SK-N-SH treated with all-trans-retinoic acid at 6 μM for 48 hours (cell line): ENCODE data around the gene DCXR.

Source experiments
- ATAC-seq: fragments of 200-7000 bp; cut with Tn5 transposase; 3 replicates; pipeline ENCODE4 v1.9.1; 2020; ENCODE audit warnings: mild to moderate bottlenecking, moderate library complexity
- ARNTL ChIP-seq: fragments of 450-650 bp; formaldehyde crosslinking; IDR thresholded peaks from 2 replicates; pipeline ENCODE4 v1.5.0; 2020; ENCODE audit warnings: low read depth, mild to moderate bottlenecking, moderate library complexity, borderline replicate concordance
- BACH2 ChIP-seq: fragments of 250-450 bp; sonication (Bioruptor Pico); IDR thresholded peaks from 2 replicates; pipeline ENCODE4 v1.9.0; 2021; ENCODE audit warnings: mild to moderate bottlenecking, borderline replicate concordance
- CREB5 ChIP-seq: fragments of 250-450 bp; sonication (Bioruptor Pico); IDR thresholded peaks from 2 replicates; pipeline ENCODE4 v1.5.1; 2020; ENCODE audit warnings: low read depth, mild to moderate bottlenecking, moderate library complexity
- CSRNP3 ChIP-seq: fragments of 250-450 bp; sonication (Bioruptor Pico); IDR thresholded peaks from 2 replicates; pipeline ENCODE4 v1.5.1; 2021; ENCODE audit warnings: mild to moderate bottlenecking, moderate library complexity
- ESRRG ChIP-seq: fragments of 250-450 bp; sonication (Bioruptor Pico); IDR thresholded peaks from 2 replicates; pipeline ENCODE4 v1.6.1; 2021; ENCODE audit warnings: mild to moderate bottlenecking
- GLIS3 ChIP-seq: fragments of 250-450 bp; sonication (Bioruptor Pico); IDR thresholded peaks from 2 replicates; pipeline ENCODE4 v1.5.0; 2020; ENCODE audit warnings: mild to moderate bottlenecking, moderate library complexity
- ISL1 ChIP-seq: fragments of 250-450 bp; sonication (Bioruptor Pico); IDR thresholded peaks from 2 replicates; pipeline ENCODE4 v2.1.2; 2022; ENCODE audit warnings: mild to moderate bottlenecking, moderate library complexity
- OSR1 ChIP-seq: fragments of 250-450 bp; sonication (Bioruptor Pico); IDR thresholded peaks from 2 replicates; pipeline ENCODE4 v1.8.0; 2022; ENCODE audit warnings: moderate library complexity, mild to moderate bottlenecking, inconsistent platforms
- PATZ1 ChIP-seq: fragments of 250-450 bp; sonication (Bioruptor Pico); IDR thresholded peaks from 2 replicates; pipeline ENCODE4 v1.8.0; 2020; ENCODE audit warnings: mild to moderate bottlenecking, moderate library complexity, borderline replicate concordance
- POU6F1 ChIP-seq: fragments of 250-450 bp; sonication (Bioruptor Pico); IDR thresholded peaks from 2 replicates; pipeline ENCODE4 v1.8.0; 2021; ENCODE audit warnings: low read depth, mild to moderate bottlenecking, moderate library complexity, borderline replicate concordance
- PPARA ChIP-seq: fragments of 250-450 bp; sonication (Bioruptor Pico); IDR thresholded peaks from 2 replicates; pipeline ENCODE4 v1.5.0; 2020; ENCODE audit warnings: mild to moderate bottlenecking, borderline replicate concordance
- RARB ChIP-seq: fragments of 250-450 bp; sonication (Bioruptor Pico); IDR thresholded peaks from 2 replicates; pipeline ENCODE4 v1.8.0; 2021; ENCODE audit warnings: mild to moderate bottlenecking, moderate library complexity
- TCF4 ChIP-seq: fragments of 250-450 bp; sonication (Bioruptor Pico); IDR thresholded peaks from 2 replicates; pipeline ENCODE4 v1.8.0; 2021; ENCODE audit warnings: mild to moderate bottlenecking, moderate library complexity, borderline replicate concordance
- TOX ChIP-seq: fragments of 250-450 bp; sonication (Bioruptor Pico); IDR thresholded peaks from 2 replicates; pipeline ENCODE4 v1.8.0; 2021; ENCODE audit warnings: mild to moderate bottlenecking, moderate library complexity, borderline replicate concordance
- TSHZ2 ChIP-seq: fragments of 250-450 bp; sonication (Bioruptor Pico); IDR thresholded peaks from 2 replicates; pipeline ENCODE4 v1.5.0; 2020; ENCODE audit warnings: mild to moderate bottlenecking, moderate library complexity
- ZC3H10 ChIP-seq: fragments of 250-450 bp; sonication (Bioruptor Pico); IDR thresholded peaks from 2 replicates; pipeline ENCODE4 v1.5.1; 2021; ENCODE audit warnings: mild to moderate bottlenecking, moderate library complexity
- ZFP3 ChIP-seq: fragments of 250-450 bp; sonication (Bioruptor Pico); IDR thresholded peaks from 2 replicates; pipeline ENCODE4 v1.5.0; 2020; ENCODE audit warnings: mild to moderate bottlenecking, moderate library complexity
- ZFP30 ChIP-seq: fragments of 450-650 bp; formaldehyde crosslinking; IDR thresholded peaks from 2 replicates; pipeline ENCODE4 v1.5.0; 2022; ENCODE audit warnings: mild to moderate bottlenecking, moderate library complexity
- ZNF565 ChIP-seq: fragments of 450-650 bp; formaldehyde crosslinking; conservative IDR thresholded peaks from 2 replicates; pipeline ENCODE4 v1.5.0; 2020; ENCODE audit warnings: low read depth, mild to moderate bottlenecking, moderate library complexity
- ZNF70 ChIP-seq: fragments of 450-650 bp; formaldehyde crosslinking; IDR thresholded peaks from 2 replicates; pipeline ENCODE4 v1.5.0; 2020; ENCODE audit warnings: mild to moderate bottlenecking, moderate library complexity
- ZNF8 ChIP-seq: fragments of 450-650 bp; formaldehyde crosslinking; IDR thresholded peaks from 2 replicates; pipeline ENCODE4 v1.5.0; 2020; ENCODE audit warnings: mild to moderate bottlenecking, moderate library complexity

The DCXR gene

GRCh38 chr17:82047914-82048570, 10.5 kb upstream of the DCXR start:
- no peak for ATAC-seq

GRCh38 chr17:82047379-82047778, 9.9 kb upstream of the DCXR start:
- TF ChIP-seq ZNF8: no peak
- no peak for TF ChIP-seq PPARA (CRISPR knock-in tag)
- no peak for TF ChIP-seq ESRRG (CRISPR knock-in tag)
- TF ChIP-seq, all 23 proteins: peak for 0
- no peak for ATAC-seq

More at GRCh38 chr17:82047914-82048570, 10.5 kb upstream of the DCXR start:
- TF ChIP-seq ESRRG (CRISPR knock-in tag) (no peak), CSRNP3 (CRISPR knock-in tag) (no peak), ZNF565 (CRISPR knock-in tag) (no peak), TSHZ2 (CRISPR knock-in tag) (no peak), ISL1 (CRISPR knock-in tag) (no peak), RARB (no peak), OSR1 (CRISPR knock-in tag) (no peak), ZFP3 (CRISPR knock-in tag) (no peak), TOX (CRISPR knock-in tag) (no peak), BACH2 (no peak), ZNF70 (CRISPR knock-in tag) (no peak), ZFP30 (CRISPR knock-in tag) (no peak), PPARA (CRISPR knock-in tag) (no peak), ZNF8 (no peak), PATZ1 (CRISPR knock-in tag) (no peak), TCF4 (CRISPR knock-in tag) (no peak), ZC3H10 (no peak), POU6F1 (no peak)

GRCh38 chr17:82046903-82047302, 9.4 kb upstream of the DCXR start:
- TF ChIP-seq BACH2 (no peak), TOX (CRISPR knock-in tag) (no peak), ARNTL (CRISPR knock-in tag) (no peak), GLIS3 (CRISPR knock-in tag) (no peak), CREB5 (CRISPR knock-in tag) (no peak), ZC3H10 (no peak), CSRNP3 (CRISPR knock-in tag) (no peak), ZFP30 (CRISPR knock-in tag) (no peak), ISL1 (CRISPR knock-in tag) (no peak), PPARA (CRISPR knock-in tag) (no peak), ZNF8 (no peak), TSHZ2 (CRISPR knock-in tag) (no peak), ZFP3 (CRISPR knock-in tag) (no peak), OSR1 (CRISPR knock-in tag) (no peak)
- ATAC-seq: no peak
